CD14-positive monocyte (primary cell): ENCODE results near the gene SPG11. TPM values are rescaled to one million over a fixed set of nuclear protein-coding genes. Genes with fewer than 3 reads are reported as not detected.
A peak's percentile ranks its signal among the peaks of the same experiment; 100 is the strongest.

Experiments
- DNase-seq, 3 donors: peaks; one replicate each; pipeline ENCODE4 v3.0.0-alpha.2; 2011 to 2022
- H2AFZ ChIP-seq: 2 replicates; pipeline ENCODE4 v1.6.0; 2012; ENCODE audit warnings: mild to moderate bottlenecking, low read depth, low read length, inconsistent platforms; ENCODE audit not compliant: insufficient read depth, poor library complexity, severe bottlenecking
- H3K27ac ChIP-seq, 2 donors: 1 replicate in 1 of 2; 2 replicates in 1 of 2; pipeline ENCODE4 v1.5.1; 2012 to 2013; ENCODE audit warnings: low read length in 2 of 2, control low read depth in 1 of 2, inconsistent platforms in 1 of 2, low read depth in 1 of 2, mild to moderate bottlenecking in 1 of 2
- H3K27me3 ChIP-seq, 2 donors: one replicate each; pipeline versions ENCODE4 v1.6.0 to v1.6.1; 2011 to 2013; ENCODE audit warnings: low read length in 2 of 2; ENCODE audit not compliant: control insufficient read depth in 2 of 2, insufficient read depth in 2 of 2
- H3K36me3 ChIP-seq, 2 donors: replicated peaks in 1 of 2; 1 replicate in 1 of 2; 2 replicates in 1 of 2; pipeline versions ENCODE4 v1.5.1 to v1.6.1; 2012 to 2013; ENCODE audit warnings: low read length in 2 of 2, control low read depth in 1 of 2, inconsistent platforms in 1 of 2, mild to moderate bottlenecking in 1 of 2; ENCODE audit not compliant: insufficient read depth in 2 of 2, control insufficient read depth in 1 of 2
- H3K4me1 ChIP-seq, 2 donors: 1 replicate in 1 of 2; 2 replicates in 1 of 2; pipeline versions ENCODE4 v1.5.1 to v1.6.1; 2012 to 2013; ENCODE audit warnings: low read length in 2 of 2, control low read depth in 1 of 2, inconsistent platforms in 1 of 2, mild to moderate bottlenecking in 1 of 2, moderate library complexity in 1 of 2; ENCODE audit not compliant: insufficient read depth in 2 of 2, control insufficient read depth in 1 of 2
- H3K4me2 ChIP-seq: replicated peaks from 2 replicates; pipeline ENCODE3; 2012; ENCODE audit warnings: low read length, moderate library complexity, mild to moderate bottlenecking; ENCODE audit not compliant: poor library complexity, severe bottlenecking; ENCODE audit errors: extremely low read depth
- H3K4me3 ChIP-seq, 3 experiments: fragments of 200-600 bp in 1 of 3; sonication (generic) in 1 of 3; replicated peaks in 1 of 3; 1 replicate in 2 of 3; 2 replicates in 1 of 3; pipeline ENCODE4 v1.5.1; 2011 to 2013; ENCODE audit warnings: low read length in 3 of 3, mild to moderate bottlenecking in 3 of 3, control low read depth in 2 of 3, low read depth in 2 of 3, inconsistent platforms in 1 of 3, moderate library complexity in 1 of 3
- H3K79me2 ChIP-seq: 2 replicates; pipeline ENCODE4 v1.6.0; 2012; ENCODE audit warnings: mild to moderate bottlenecking, control low read depth, inconsistent platforms, low read length, moderate library complexity; ENCODE audit not compliant: insufficient read depth
- H3K9ac ChIP-seq: 2 replicates; pipeline ENCODE4 v1.6.0; 2017; ENCODE audit warnings: low read length, mild to moderate bottlenecking; ENCODE audit not compliant: insufficient read depth, poor library complexity, severe bottlenecking
- H3K9me3 ChIP-seq, 2 donors: replicated peaks in 1 of 2; 1 replicate in 1 of 2; 2 replicates in 1 of 2; pipeline versions ENCODE4 v1.5.1 to v1.6.1; 2012 to 2013; ENCODE audit warnings: low read length in 2 of 2, control low read depth in 1 of 2; ENCODE audit not compliant: control insufficient read depth in 1 of 2, insufficient read depth in 1 of 2
- H4K20me1 ChIP-seq: 2 replicates; pipeline ENCODE4 v1.6.0; 2012; ENCODE audit warnings: mild to moderate bottlenecking, low read length, control low read depth, moderate library complexity; ENCODE audit not compliant: insufficient read depth
- H3K27ac Mint-ChIP-seq, 7 donors: one replicate each; pipeline ENCODE4 v1.8.0; 2020; ENCODE audit warnings: mild to moderate bottlenecking in 7 of 7, mixed read lengths in 7 of 7, moderate library complexity in 6 of 7, inconsistent platforms in 2 of 7
- H3K27me3 Mint-ChIP-seq, 3 donors: one replicate each; pipeline ENCODE4 v1.8.0; 2021 to 2022; ENCODE audit warnings: low read depth in 3 of 3, mild to moderate bottlenecking in 3 of 3, mixed read lengths in 3 of 3, moderate library complexity in 3 of 3, inconsistent platforms in 1 of 3
- H3K36me3 Mint-ChIP-seq, 2 donors: one replicate each; pipeline ENCODE4 v1.8.0; 2020; ENCODE audit warnings: mixed read lengths in 2 of 2, inconsistent platforms in 1 of 2, mild to moderate bottlenecking in 1 of 2
- H3K4me1 Mint-ChIP-seq: one replicate; pipeline ENCODE4 v1.8.0; 2020; ENCODE audit warnings: mild to moderate bottlenecking, mixed read lengths
- H3K4me3 Mint-ChIP-seq, 2 donors: one replicate each; pipeline ENCODE4 v1.8.0; 2020; ENCODE audit warnings: mild to moderate bottlenecking in 2 of 2, mixed read lengths in 2 of 2, moderate library complexity in 1 of 2
- H3K9me3 Mint-ChIP-seq, 7 donors: one replicate each; pipeline ENCODE4 v1.8.0; 2020 to 2022; ENCODE audit warnings: mixed read lengths in 7 of 7, mild to moderate bottlenecking in 6 of 7, moderate library complexity in 6 of 7, inconsistent platforms in 2 of 7
- WGBS: methylation state at CpG from one replicate; pipeline ENCODE4 v1.1.5; 2013; ENCODE audit warnings: missing lambda C conversion rate; ENCODE audit not compliant: insufficient coverage; 5-methylcytosine and 5-hydroxymethylcytosine counted together
- intact Hi-C, 2 donors: fragments of 100-400 bp; cut with micrococcal nuclease; formaldehyde crosslinking; loops; one replicate each; pipeline versions ENCODE4 v1.15.0 to v1.15.1; 2023
- polyA plus RNA-seq, 3 donors: library from polyadenylated mRNA; depleted of rRNA in 1 of 3; unstranded in 2 of 3; stranded (reverse) in 1 of 3; fragments of 300-500 nt in 2 of 3; fragments of >200 nt in 1 of 3; fragmentation: Illumina TruSeq in 2 of 3; gene quantifications; 1 replicate in 2 of 3; 2 replicates in 1 of 3; pipeline ENCODE4 v1.2.3, GENCODE V29; 2012 to 2021
- TF ChIP-seq, protein P1 (sequence below): fragments of 200-600 bp; IDR thresholded peaks from one replicate; pipeline ENCODE4 v1.8.0; 2022; ENCODE audit warnings: antibody characterized with exemption, mild to moderate bottlenecking

SPG11 gene
- polyA plus RNA-seq, 3 donors, result 26.4 to 140 (median 50.4) TPM

DNA sequence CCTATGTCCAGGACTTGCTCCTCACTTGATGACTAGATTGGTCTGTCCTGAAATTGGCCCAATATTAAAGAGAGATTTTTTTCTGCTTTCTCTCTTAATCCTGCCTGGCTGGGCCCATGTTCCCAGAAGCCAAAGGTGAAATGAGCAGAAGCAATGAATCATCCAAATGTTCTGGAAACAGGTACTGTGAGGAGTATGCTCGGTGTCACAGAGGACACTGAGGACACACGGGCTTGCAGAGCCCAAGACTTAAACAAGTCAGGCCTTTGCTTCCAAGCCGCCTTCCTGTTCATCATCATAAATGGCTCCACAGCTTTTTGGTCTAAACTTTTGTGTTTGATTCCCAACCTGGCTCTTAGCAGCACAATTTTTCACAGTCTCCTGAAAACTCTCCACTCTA lies 95.1 kb downstream of the SPG11 start:
- intact Hi-C loops, result no loop called here
- 100% methylated on average over 1 of the region's 3 CpGs for WGBS
- Histone ChIP-seq H3K9me3 (peaks cover 5% of the 10 kb centered on the region in 2 donors), H2AFZ (no peak overlapping the region), H4K20me1 (peaks cover 37% of the 10 kb centered on the region), H3K4me1 (no peaks in the 10 kb centered on the region), H3K4me3 (no peak overlapping the region), H3K79me2 (no peaks in the 10 kb centered on the region), H3K4me2 (no peak overlapping the region), H3K36me3 (peaks cover 86 to 97% of the 10 kb centered on the region in 2 donors), H3K27me3 (no peaks in the 10 kb centered on the region), H3K9ac (no peak overlapping the region), H3K27ac (peak overlapping the region in 1 of 2 donors; percentile 43)
- Mint-ChIP-seq H3K27me3 (no peaks in the 10 kb centered on the region), H3K36me3 (peaks cover 83 to 99% of the 10 kb centered on the region in 2 donors), H3K4me3 (no peak overlapping the region), H3K9me3 (peaks cover 0 to 8% (median 3%) of the 10 kb centered on the region in 7 donors), H3K27ac (peak overlapping the region in 1 of 7 donors; percentile 54), H3K4me1 (no peaks in the 10 kb centered on the region)
- no peak for DNase-seq
- TF ChIP-seq, protein P1, sequence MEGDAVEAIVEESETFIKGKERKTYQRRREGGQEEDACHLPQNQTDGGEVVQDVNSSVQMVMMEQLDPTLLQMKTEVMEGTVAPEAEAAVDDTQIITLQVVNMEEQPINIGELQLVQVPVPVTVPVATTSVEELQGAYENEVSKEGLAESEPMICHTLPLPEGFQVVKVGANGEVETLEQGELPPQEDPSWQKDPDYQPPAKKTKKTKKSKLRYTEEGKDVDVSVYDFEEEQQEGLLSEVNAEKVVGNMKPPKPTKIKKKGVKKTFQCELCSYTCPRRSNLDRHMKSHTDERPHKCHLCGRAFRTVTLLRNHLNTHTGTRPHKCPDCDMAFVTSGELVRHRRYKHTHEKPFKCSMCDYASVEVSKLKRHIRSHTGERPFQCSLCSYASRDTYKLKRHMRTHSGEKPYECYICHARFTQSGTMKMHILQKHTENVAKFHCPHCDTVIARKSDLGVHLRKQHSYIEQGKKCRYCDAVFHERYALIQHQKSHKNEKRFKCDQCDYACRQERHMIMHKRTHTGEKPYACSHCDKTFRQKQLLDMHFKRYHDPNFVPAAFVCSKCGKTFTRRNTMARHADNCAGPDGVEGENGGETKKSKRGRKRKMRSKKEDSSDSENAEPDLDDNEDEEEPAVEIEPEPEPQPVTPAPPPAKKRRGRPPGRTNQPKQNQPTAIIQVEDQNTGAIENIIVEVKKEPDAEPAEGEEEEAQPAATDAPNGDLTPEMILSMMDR, result no peak

DNA sequence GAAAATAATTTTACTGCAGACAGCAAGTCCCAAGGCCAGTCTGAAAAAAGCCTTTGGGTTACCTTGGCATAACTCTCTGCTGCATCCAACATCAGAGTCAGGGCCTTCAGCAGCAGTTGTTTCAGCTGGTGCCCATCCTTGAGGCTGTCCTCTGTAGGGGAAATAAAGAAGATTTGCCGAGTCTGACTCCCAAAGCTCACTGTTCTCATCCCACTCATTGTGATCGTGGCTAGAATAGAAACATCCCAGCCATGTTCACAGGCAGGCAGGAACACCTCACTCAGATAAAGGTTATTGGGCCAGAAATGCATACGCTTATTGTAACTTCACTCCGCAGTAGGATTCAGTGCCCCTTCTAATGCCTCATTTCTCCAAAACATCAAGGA lies 97.3 kb downstream of the SPG11 start:
- Mint-ChIP-seq H3K36me3 (peaks cover 89 to 97% of the 10 kb centered on the region in 2 donors), H3K27me3 (no peaks in the 10 kb centered on the region), H3K4me3 (no peak overlapping the region), H3K4me1 (no peaks in the 10 kb centered on the region), H3K9me3 (peaks cover 0 to 8% (median 3%) of the 10 kb centered on the region in 7 donors), H3K27ac (peak overlapping the region in 1 of 7 donors; percentile 6)
- DNase-seq, result no peak
- Histone ChIP-seq H3K36me3 (peaks cover 92 to 99% of the 10 kb centered on the region in 2 donors), H3K9ac (no peak overlapping the region), H3K27ac (no peak overlapping the region), H3K4me2 (no peak overlapping the region), H3K4me3 (no peak overlapping the region), H2AFZ (no peak overlapping the region), H3K9me3 (peaks cover 5% of the 10 kb centered on the region in 2 donors), H3K79me2 (no peaks in the 10 kb centered on the region), H4K20me1 (peaks cover 34% of the 10 kb centered on the region), H3K4me1 (no peaks in the 10 kb centered on the region), H3K27me3 (no peaks in the 10 kb centered on the region)
- intact Hi-C loops, result no loop called here
- TF ChIP-seq, protein P1, result no peak
- no CpG with 5 or more reads among the region's 4 CpGs for WGBS
